WTC11 (cell line): Measurements from ENCODE around the gene CA7.

Experiments
- CREB1 ChIP-seq: sonication (generic); formaldehyde crosslinking; IDR thresholded peaks from 2 replicates; pipeline ENCODE4 v1.8.0; 2023; ENCODE audit warnings: mild to moderate bottlenecking, missing genetic modification reagents
- CREM ChIP-seq: sonication (generic); formaldehyde crosslinking; IDR thresholded peaks from 2 replicates; pipeline ENCODE4 v1.8.1; 2022; ENCODE audit warnings: mild to moderate bottlenecking, missing genetic modification reagents, moderate library complexity
- NFYB ChIP-seq: sonication (generic); formaldehyde crosslinking; conservative IDR thresholded peaks from 2 replicates; pipeline ENCODE4 v1.8.0; 2022; ENCODE audit warnings: low read depth, missing genetic modification reagents
- NR1H2 ChIP-seq: sonication (generic); formaldehyde crosslinking; IDR thresholded peaks from 2 replicates; pipeline ENCODE4 v1.9.0; 2021; ENCODE audit warnings: mild to moderate bottlenecking, moderate library complexity, missing genetic modification reagents
- SP1 ChIP-seq: sonication (generic); formaldehyde crosslinking; conservative IDR thresholded peaks from 2 replicates; pipeline ENCODE4 v1.8.1; 2022; ENCODE audit warnings: missing genetic modification reagents
- TEAD4 ChIP-seq: sonication (generic); formaldehyde crosslinking; IDR thresholded peaks from 2 replicates; pipeline ENCODE4 v1.8.0; 2022; ENCODE audit warnings: mild to moderate bottlenecking, missing genetic modification reagents
- TP53 ChIP-seq: sonication (generic); formaldehyde crosslinking; IDR thresholded peaks from 2 replicates; pipeline ENCODE4 v1.8.1; 2023; ENCODE audit warnings: mild to moderate bottlenecking, missing genetic modification reagents
- TF ChIP-seq, protein P1 (sequence below): fragments of 200-600 bp; IDR thresholded peaks from 2 replicates; pipeline ENCODE4 v1.8.0; 2022; ENCODE audit warnings: antibody characterized with exemption
- TF ChIP-seq, protein P2 (sequence below): sonication (generic); formaldehyde crosslinking; IDR thresholded peaks from 2 replicates; pipeline ENCODE4 v1.8.1; 2022; ENCODE audit warnings: low read depth, missing genetic modification reagents, borderline replicate concordance
- TF ChIP-seq, protein P3 (sequence below): sonication (generic); formaldehyde crosslinking; IDR thresholded peaks from 2 replicates; pipeline ENCODE4 v1.8.1; 2023; ENCODE audit warnings: mild to moderate bottlenecking, missing genetic modification reagents, borderline replicate concordance
- TF ChIP-seq, protein P4 (sequence below): sonication (generic); formaldehyde crosslinking; IDR thresholded peaks from 2 replicates; pipeline ENCODE4 v1.8.0; 2023; ENCODE audit warnings: missing genetic modification reagents, mild to moderate bottlenecking, borderline replicate concordance

DNA sequence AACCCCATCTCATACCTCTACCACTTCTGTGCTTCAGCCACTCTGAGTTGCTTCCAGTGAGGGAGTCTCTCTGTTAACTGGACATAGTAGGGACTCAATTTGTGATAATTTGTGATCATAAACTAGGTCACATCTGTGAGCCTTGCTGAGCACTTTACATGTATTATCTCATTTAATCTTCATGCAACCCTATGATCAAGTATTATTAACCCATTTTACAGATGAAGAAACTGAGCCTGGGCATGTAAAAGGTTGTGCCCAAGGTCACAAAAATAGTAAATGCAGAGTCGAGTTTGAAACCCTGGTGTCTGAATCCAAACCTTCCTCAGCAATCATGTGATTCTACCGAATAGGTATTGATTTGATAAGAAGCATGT is 54.7 kb downstream of the CA7 start:
- TF ChIP-seq, protein P1, sequence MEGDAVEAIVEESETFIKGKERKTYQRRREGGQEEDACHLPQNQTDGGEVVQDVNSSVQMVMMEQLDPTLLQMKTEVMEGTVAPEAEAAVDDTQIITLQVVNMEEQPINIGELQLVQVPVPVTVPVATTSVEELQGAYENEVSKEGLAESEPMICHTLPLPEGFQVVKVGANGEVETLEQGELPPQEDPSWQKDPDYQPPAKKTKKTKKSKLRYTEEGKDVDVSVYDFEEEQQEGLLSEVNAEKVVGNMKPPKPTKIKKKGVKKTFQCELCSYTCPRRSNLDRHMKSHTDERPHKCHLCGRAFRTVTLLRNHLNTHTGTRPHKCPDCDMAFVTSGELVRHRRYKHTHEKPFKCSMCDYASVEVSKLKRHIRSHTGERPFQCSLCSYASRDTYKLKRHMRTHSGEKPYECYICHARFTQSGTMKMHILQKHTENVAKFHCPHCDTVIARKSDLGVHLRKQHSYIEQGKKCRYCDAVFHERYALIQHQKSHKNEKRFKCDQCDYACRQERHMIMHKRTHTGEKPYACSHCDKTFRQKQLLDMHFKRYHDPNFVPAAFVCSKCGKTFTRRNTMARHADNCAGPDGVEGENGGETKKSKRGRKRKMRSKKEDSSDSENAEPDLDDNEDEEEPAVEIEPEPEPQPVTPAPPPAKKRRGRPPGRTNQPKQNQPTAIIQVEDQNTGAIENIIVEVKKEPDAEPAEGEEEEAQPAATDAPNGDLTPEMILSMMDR: no peak
- TF ChIP-seq, protein P2, sequence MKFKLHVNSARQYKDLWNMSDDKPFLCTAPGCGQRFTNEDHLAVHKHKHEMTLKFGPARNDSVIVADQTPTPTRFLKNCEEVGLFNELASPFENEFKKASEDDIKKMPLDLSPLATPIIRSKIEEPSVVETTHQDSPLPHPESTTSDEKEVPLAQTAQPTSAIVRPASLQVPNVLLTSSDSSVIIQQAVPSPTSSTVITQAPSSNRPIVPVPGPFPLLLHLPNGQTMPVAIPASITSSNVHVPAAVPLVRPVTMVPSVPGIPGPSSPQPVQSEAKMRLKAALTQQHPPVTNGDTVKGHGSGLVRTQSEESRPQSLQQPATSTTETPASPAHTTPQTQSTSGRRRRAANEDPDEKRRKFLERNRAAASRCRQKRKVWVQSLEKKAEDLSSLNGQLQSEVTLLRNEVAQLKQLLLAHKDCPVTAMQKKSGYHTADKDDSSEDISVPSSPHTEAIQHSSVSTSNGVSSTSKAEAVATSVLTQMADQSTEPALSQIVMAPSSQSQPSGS (CRISPR knock-in tag): no peak
- no peak for TF ChIP-seq CREB1 (CRISPR knock-in tag)
- no peak for TF ChIP-seq NR1H2 (CRISPR knock-in tag)
- TF ChIP-seq, protein P3, sequence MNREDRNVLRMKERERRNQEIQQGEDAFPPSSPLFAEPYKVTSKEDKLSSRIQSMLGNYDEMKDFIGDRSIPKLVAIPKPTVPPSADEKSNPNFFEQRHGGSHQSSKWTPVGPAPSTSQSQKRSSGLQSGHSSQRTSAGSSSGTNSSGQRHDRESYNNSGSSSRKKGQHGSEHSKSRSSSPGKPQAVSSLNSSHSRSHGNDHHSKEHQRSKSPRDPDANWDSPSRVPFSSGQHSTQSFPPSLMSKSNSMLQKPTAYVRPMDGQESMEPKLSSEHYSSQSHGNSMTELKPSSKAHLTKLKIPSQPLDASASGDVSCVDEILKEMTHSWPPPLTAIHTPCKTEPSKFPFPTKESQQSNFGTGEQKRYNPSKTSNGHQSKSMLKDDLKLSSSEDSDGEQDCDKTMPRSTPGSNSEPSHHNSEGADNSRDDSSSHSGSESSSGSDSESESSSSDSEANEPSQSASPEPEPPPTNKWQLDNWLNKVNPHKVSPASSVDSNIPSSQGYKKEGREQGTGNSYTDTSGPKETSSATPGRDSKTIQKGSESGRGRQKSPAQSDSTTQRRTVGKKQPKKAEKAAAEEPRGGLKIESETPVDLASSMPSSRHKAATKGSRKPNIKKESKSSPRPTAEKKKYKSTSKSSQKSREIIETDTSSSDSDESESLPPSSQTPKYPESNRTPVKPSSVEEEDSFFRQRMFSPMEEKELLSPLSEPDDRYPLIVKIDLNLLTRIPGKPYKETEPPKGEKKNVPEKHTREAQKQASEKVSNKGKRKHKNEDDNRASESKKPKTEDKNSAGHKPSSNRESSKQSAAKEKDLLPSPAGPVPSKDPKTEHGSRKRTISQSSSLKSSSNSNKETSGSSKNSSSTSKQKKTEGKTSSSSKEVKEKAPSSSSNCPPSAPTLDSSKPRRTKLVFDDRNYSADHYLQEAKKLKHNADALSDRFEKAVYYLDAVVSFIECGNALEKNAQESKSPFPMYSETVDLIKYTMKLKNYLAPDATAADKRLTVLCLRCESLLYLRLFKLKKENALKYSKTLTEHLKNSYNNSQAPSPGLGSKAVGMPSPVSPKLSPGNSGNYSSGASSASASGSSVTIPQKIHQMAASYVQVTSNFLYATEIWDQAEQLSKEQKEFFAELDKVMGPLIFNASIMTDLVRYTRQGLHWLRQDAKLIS (CRISPR knock-in tag): no peak
- no peak for TF ChIP-seq CREM (CRISPR knock-in tag)
- TF ChIP-seq SP1: no peak
- no peak for TF ChIP-seq TP53 (CRISPR knock-in tag)
- no peak for TF ChIP-seq NFYB (CRISPR knock-in tag)
- TF ChIP-seq, protein P4, sequence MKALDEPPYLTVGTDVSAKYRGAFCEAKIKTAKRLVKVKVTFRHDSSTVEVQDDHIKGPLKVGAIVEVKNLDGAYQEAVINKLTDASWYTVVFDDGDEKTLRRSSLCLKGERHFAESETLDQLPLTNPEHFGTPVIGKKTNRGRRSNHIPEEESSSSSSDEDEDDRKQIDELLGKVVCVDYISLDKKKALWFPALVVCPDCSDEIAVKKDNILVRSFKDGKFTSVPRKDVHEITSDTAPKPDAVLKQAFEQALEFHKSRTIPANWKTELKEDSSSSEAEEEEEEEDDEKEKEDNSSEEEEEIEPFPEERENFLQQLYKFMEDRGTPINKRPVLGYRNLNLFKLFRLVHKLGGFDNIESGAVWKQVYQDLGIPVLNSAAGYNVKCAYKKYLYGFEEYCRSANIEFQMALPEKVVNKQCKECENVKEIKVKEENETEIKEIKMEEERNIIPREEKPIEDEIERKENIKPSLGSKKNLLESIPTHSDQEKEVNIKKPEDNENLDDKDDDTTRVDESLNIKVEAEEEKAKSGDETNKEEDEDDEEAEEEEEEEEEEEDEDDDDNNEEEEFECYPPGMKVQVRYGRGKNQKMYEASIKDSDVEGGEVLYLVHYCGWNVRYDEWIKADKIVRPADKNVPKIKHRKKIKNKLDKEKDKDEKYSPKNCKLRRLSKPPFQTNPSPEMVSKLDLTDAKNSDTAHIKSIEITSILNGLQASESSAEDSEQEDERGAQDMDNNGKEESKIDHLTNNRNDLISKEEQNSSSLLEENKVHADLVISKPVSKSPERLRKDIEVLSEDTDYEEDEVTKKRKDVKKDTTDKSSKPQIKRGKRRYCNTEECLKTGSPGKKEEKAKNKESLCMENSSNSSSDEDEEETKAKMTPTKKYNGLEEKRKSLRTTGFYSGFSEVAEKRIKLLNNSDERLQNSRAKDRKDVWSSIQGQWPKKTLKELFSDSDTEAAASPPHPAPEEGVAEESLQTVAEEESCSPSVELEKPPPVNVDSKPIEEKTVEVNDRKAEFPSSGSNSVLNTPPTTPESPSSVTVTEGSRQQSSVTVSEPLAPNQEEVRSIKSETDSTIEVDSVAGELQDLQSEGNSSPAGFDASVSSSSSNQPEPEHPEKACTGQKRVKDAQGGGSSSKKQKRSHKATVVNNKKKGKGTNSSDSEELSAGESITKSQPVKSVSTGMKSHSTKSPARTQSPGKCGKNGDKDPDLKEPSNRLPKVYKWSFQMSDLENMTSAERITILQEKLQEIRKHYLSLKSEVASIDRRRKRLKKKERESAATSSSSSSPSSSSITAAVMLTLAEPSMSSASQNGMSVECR (CRISPR knock-in tag): no peak
- TF ChIP-seq TEAD4 (CRISPR knock-in tag): no peak
